Measurements from ENCODE around the gene C6orf47. TPM values are rescaled to one million over a fixed set of nuclear protein-coding genes. Genes with fewer than 3 reads are reported as not detected.

The C6orf47 gene
- total and polyA plus RNA-seq, 2 experiments from 2014 or later: 19.4 to 20.3 TPM

DNA sequence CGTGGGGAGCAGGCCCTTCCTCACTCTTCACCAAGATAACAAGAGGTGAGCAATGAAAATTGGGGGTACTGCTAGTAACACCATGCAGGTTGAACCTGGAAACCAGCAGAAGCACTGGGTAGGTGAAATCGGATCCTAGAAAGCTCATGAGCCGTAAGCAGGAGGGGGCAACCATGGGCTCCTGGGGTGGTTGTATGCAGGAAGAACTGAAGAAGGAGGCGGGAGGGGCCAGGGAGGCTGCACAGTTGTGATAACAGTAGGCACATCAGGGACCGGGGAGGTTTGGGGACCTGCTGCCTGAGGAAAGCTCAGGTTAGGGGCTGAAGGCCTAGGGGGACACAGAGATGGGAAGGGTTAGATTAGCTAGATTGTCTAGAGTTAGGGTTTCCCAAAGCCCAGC is 25.9 kb upstream of the C6orf47 start:
- H3F3A ChIP-seq (ENCODE audit: insufficient read depth): peaks cover 7% of the 10 kb centered on the region; the same call in 1 of the 2 replicates
- TF ChIP-seq EZH2 (IDR thresholded peaks at IDR 0.05; ENCODE audit: insufficient read depth, poor library complexity, severe bottlenecking) (no peak), EZH2phosphoT487 (IDR thresholded peaks at IDR 0.05; ENCODE audit: insufficient read depth, low read depth) (no peak)
- 76 to 84% methylated on average over 5 of the region's 5 CpGs for WGBS, 2 experiments (ENCODE audit: low coverage in 1 of 2, low lambda C conversion rate in 2 of 2, missing lambda C conversion rate in 2 of 2)
- no peak overlapping the region for H3K9ac ChIP-seq
- peaks cover 4% of the 10 kb centered on the region; the same call in 1 of the 2 replicates for H3K36me3 ChIP-seq (ENCODE audit: low read depth)
- no peak overlapping the region for H3K4me2 ChIP-seq (ENCODE audit: unreplicated experiment)
- H3K27me3 ChIP-seq (replicated peaks; ENCODE audit: insufficient read depth): no peaks in the 10 kb centered on the region
- in situ Hi-C loops (cut with MboI): no loop called here
- no peaks in the 10 kb centered on the region for H4K20me1 ChIP-seq (ENCODE audit: insufficient read depth)
- H3K4me3 ChIP-seq: no peak overlapping the region
- H3K9me2 ChIP-seq (ENCODE audit: insufficient read depth): no peaks in the 10 kb centered on the region
- no peak for DNase-seq
- peaks cover 4% of the 10 kb centered on the region; the same call in 1 of the 2 replicates for H3K4me1 ChIP-seq (ENCODE audit: insufficient read depth)
- no peak overlapping the region for H3K27ac ChIP-seq
- H3K79me2 ChIP-seq (ENCODE audit: insufficient read depth): no peaks in the 10 kb centered on the region
- no peak overlapping the region for H2AFZ ChIP-seq
- no peaks in the 10 kb centered on the region for H3K9me3 ChIP-seq (ENCODE audit: low read depth)

DNA sequence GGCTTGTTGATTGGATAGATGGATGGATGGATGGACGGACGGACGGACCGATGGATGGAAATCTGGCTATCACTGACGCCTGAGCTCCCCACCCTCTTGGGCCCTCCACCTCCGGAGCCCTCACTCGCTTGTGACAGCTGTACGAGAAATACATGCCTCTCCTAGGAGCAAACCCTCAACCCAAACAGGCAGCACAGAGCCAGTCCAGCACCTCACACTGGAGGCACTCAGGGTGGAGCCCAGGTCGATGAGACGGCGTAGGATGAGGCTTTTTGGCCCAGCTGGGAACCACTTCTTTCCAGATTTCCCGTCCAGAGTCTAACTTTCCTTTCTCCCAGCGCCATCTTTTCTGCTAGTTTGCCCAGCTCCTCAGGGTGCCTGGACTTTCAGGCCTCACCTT is 23.0 kb upstream of the C6orf47 start:
- Histone ChIP-seq H3K4me2 (ENCODE audit: unreplicated experiment) (no peak overlapping the region), H3K27me3 (replicated peaks; ENCODE audit: insufficient read depth) (no peaks in the 10 kb centered on the region)
- in situ Hi-C loops (cut with MboI): no loop called here

DNA sequence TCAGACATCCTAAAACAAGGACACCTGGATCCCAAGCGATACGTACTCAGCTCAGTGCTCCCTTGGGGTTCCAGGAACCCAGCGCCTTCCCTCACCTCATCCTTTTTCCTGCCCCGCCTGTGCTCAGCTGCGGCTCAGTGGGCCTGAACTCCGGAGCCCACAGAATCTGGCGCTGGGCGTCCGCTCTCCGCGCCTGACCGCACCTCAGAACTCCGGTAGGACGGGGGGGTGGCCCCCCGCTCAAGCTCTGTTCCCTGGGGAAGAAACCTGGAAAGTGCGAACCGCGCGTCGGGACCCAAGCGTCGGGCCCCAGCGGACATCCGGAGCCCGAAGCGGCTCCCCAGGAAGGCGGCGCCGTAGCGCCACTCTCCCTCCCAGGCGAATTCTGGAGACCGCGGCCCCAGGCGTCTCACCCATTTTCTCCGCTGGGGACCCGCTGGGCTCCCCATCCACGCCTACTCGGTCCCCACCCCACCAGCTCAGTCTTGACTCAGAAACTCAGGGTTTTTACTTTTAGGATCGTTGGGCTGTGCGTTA is 20.6 kb upstream of the C6orf47 start:
- H3F3A ChIP-seq (ENCODE audit: insufficient read depth): peaks cover 29% of the 10 kb centered on the region
- H3K27ac ChIP-seq: peak overlapping the region; percentile 69
- H3K9me2 ChIP-seq (ENCODE audit: insufficient read depth): no peaks in the 10 kb centered on the region
- H3K4me2 ChIP-seq (ENCODE audit: unreplicated experiment): peak overlapping the region; percentile 91
- H3K4me1 ChIP-seq (ENCODE audit: insufficient read depth): peaks cover 9% of the 10 kb centered on the region; the same call in 1 of the 2 replicates
- no peaks in the 10 kb centered on the region for H3K79me2 ChIP-seq (ENCODE audit: insufficient read depth)
- H3K9me3 ChIP-seq (ENCODE audit: low read depth): no peaks in the 10 kb centered on the region
- TF ChIP-seq EZH2phosphoT487 (IDR thresholded peaks at IDR 0.05; ENCODE audit: insufficient read depth, low read depth) (no peak), EZH2 (IDR thresholded peaks at IDR 0.05; ENCODE audit: insufficient read depth, poor library complexity, severe bottlenecking) (no peak)
- no peaks in the 10 kb centered on the region for H3K27me3 ChIP-seq (replicated peaks; ENCODE audit: insufficient read depth)
- H3K9ac ChIP-seq: peak overlapping the region; percentile 79
- 2% methylated on average over 38 of the region's 40 CpGs for WGBS, 2 experiments (ENCODE audit: low coverage in 1 of 2, low lambda C conversion rate in 2 of 2, missing lambda C conversion rate in 2 of 2)
- no peaks in the 10 kb centered on the region for H4K20me1 ChIP-seq (ENCODE audit: insufficient read depth)
- no peaks in the 10 kb centered on the region; the same call in 1 of the 2 replicates for H3K36me3 ChIP-seq (ENCODE audit: low read depth)
- H3K4me3 ChIP-seq: peak overlapping the region; percentile 79
- DNase-seq: peak; percentile 79
- in situ Hi-C loops (cut with MboI): no loop called here
- H2AFZ ChIP-seq: peak overlapping the region; percentile 93

More for the DNA sequence above, 23.0 kb upstream of the C6orf47 start:
- Histone ChIP-seq H3F3A (ENCODE audit: insufficient read depth) (peaks cover 14% of the 10 kb centered on the region; the same call in 1 of the 2 replicates), H3K9me3 (ENCODE audit: low read depth) (no peaks in the 10 kb centered on the region), H3K79me2 (ENCODE audit: insufficient read depth) (no peaks in the 10 kb centered on the region), H3K36me3 (ENCODE audit: low read depth) (peaks cover 4% of the 10 kb centered on the region; the same call in 1 of the 2 replicates), H3K4me3 (no peak overlapping the region), H4K20me1 (ENCODE audit: insufficient read depth) (no peaks in the 10 kb centered on the region), H3K4me1 (ENCODE audit: insufficient read depth) (peaks cover 9% of the 10 kb centered on the region; the same call in 1 of the 2 replicates), H3K9me2 (ENCODE audit: insufficient read depth) (no peaks in the 10 kb centered on the region), H2AFZ (no peak overlapping the region), H3K27ac (no peak overlapping the region), H3K9ac (no peak overlapping the region)
- WGBS, 2 experiments (ENCODE audit: low coverage in 1 of 2, low lambda C conversion rate in 2 of 2, missing lambda C conversion rate in 2 of 2): 94 to 95% methylated on average over 9 to 13 of the region's 13 CpGs
- DNase-seq: no peak
- no peak for TF ChIP-seq EZH2phosphoT487 (IDR thresholded peaks at IDR 0.05; ENCODE audit: insufficient read depth, low read depth)
- no peak for TF ChIP-seq EZH2 (IDR thresholded peaks at IDR 0.05; ENCODE audit: insufficient read depth, poor library complexity, severe bottlenecking)

GRCh38 chr6:31680226-31681134 is 19.9 kb upstream of the C6orf47 start, which contains the start of gene LY6G5C:
Gene LY6G5C (minus strand): TSS chr6:31681067. CDS start chr6:31680373, 694 bp downstream.
- Histone ChIP-seq H3K36me3 (ENCODE audit: low read depth) (no peaks in the 10 kb centered on the region), H3F3A (ENCODE audit: insufficient read depth) (peaks cover 29% of the 10 kb centered on the region), H2AFZ (peak within 1 kb of the TSS; percentile 93), H3K9me2 (ENCODE audit: insufficient read depth) (no peaks in the 10 kb centered on the region), H3K27ac (peak within 1 kb of the TSS; percentile 69), H3K79me2 (ENCODE audit: insufficient read depth) (no peaks in the 10 kb centered on the region), H4K20me1 (ENCODE audit: insufficient read depth) (no peaks in the 10 kb centered on the region), H3K9ac (peak within 1 kb of the TSS; percentile 79), H3K4me3 (peak within 1 kb of the TSS; percentile 79), H3K4me1 (ENCODE audit: insufficient read depth) (peaks cover 9% of the 10 kb centered on the region; the same call in 1 of the 2 replicates), H3K27me3 (replicated peaks; ENCODE audit: insufficient read depth) (no peaks in the 10 kb centered on the region), H3K4me2 (ENCODE audit: unreplicated experiment) (peak within 1 kb of the TSS; percentile 91), H3K9me3 (ENCODE audit: low read depth) (no peaks in the 10 kb centered on the region)
- peak; percentile 93 for DNase-seq
- 13% methylated on average over 17 of the region's 17 CpGs for WGBS, 2 experiments (ENCODE audit: low coverage in 1 of 2, low lambda C conversion rate in 2 of 2, missing lambda C conversion rate in 2 of 2)
- no peak for TF ChIP-seq EZH2 (IDR thresholded peaks at IDR 0.05; ENCODE audit: insufficient read depth, poor library complexity, severe bottlenecking)
- no peak for TF ChIP-seq EZH2phosphoT487 (IDR thresholded peaks at IDR 0.05; ENCODE audit: insufficient read depth, low read depth)
- in situ Hi-C loops (cut with MboI): no loop called here

Data from GM23248 (cell line).